ENCODE measurements around the gene GIGYF2. TPM values are rescaled to one million over a fixed set of nuclear protein-coding genes. Genes with fewer than 3 reads are reported as not detected.

Gene GIGYF2
- total RNA-seq, 1 experiment from 2014 or later: 55.3 TPM

GRCh38 chr2:232795920-232796319 is 98.8 kb downstream of the GIGYF2 start:
- H3K4me1 Mint-ChIP-seq: peaks cover 11% of the 10 kb centered on the region in 2 experiments
- Histone ChIP-seq H3K79me2 (ENCODE audit: insufficient read depth, low read length) (no peaks in the 10 kb centered on the region; the same call in 1 of the 2 replicates), H3K79me1 (ENCODE audit: insufficient read depth, low read depth, low read length, poor library complexity, severe bottlenecking) (no peaks in the 10 kb centered on the region), H3K18ac (ENCODE audit: insufficient read length, low read depth, low read length) (no peak overlapping the region), H3K4ac (ENCODE audit: low read depth, low read length) (no peak overlapping the region), H3K4me1 (ENCODE audit: insufficient read depth, low read length) (no peaks in the 10 kb centered on the region), H2BK15ac (ENCODE audit: low read depth, low read length) (no peak overlapping the region), H2BK20ac (ENCODE audit: low read depth, low read length, poor library complexity, severe bottlenecking) (no peak overlapping the region), H2BK5ac (ENCODE audit: insufficient read length, low read length) (no peak overlapping the region), H4K91ac (ENCODE audit: insufficient read length, low read depth, low read length) (no peak overlapping the region), H3K14ac (ENCODE audit: insufficient read depth, low read length) (no peak overlapping the region), H2BK12ac (ENCODE audit: insufficient read length, low read depth, low read length) (no peak overlapping the region), H2AFZ (ENCODE audit: low read length) (no peak overlapping the region), H3K23me2 (ENCODE audit: insufficient read length, low read depth, low read length, poor library complexity, severe bottlenecking) (no peaks in the 10 kb centered on the region), H3K4me2 (ENCODE audit: insufficient read depth, insufficient read length, low read length) (no peak overlapping the region), H3K27ac (ENCODE audit: insufficient read length, low read depth, low read length) (no peak overlapping the region), H3K56ac (ENCODE audit: insufficient read length, low read depth, low read length) (no peak overlapping the region), H4K20me1 (ENCODE audit: control insufficient read depth, insufficient read depth, insufficient read length) (no peaks in the 10 kb centered on the region), H3K23ac (ENCODE audit: insufficient read length, low read depth, low read length) (no peak overlapping the region), H2BK120ac (ENCODE audit: low read depth, low read length, poor library complexity, severe bottlenecking) (no peak overlapping the region), H3K9me3 (ENCODE audit: control insufficient read depth, low read depth, low read length) (no peaks in the 10 kb centered on the region), H4K5ac (ENCODE audit: insufficient read length, low read depth, low read length) (no peak overlapping the region), H3K9ac (ENCODE audit: extremely low read depth, insufficient read length, low read length) (no peak overlapping the region), H2AK5ac (ENCODE audit: insufficient read length, low read length) (no peak overlapping the region), H4K8ac (replicated peaks; ENCODE audit: insufficient read length, low read depth, low read length) (no peak overlapping the region), H3T11ph (ENCODE audit: low read length) (no peak overlapping the region), H3K27me3 (ENCODE audit: insufficient read depth, low read length) (no peaks in the 10 kb centered on the region)
- H3K4me3 Mint-ChIP-seq: no peak overlapping the region
- no peaks in the 10 kb centered on the region for H3K27me3 Mint-ChIP-seq (ENCODE audit: low read depth)
- H3K27ac Mint-ChIP-seq: no peak overlapping the region
- WGBS (ENCODE audit: extremely low coverage, insufficient read length, low lambda C conversion rate): no CpG with 5 or more reads among the region's 1 CpG
- no peak for TF ChIP-seq CTCF (conservative IDR thresholded peaks at IDR 0.05)
- DNase-seq: no peak
- peaks cover 13 to 57% (median 57%) of the 10 kb centered on the region in 3 experiments; a peak in 6 of 7 replicates for H3K36me3 Mint-ChIP-seq (ENCODE audit: insufficient read depth in 1 of 3, low read depth in 3 of 3)
- H3K9me3 Mint-ChIP-seq: no peaks in the 10 kb centered on the region

Data from H9 (cell line).